NCI-H2081 treated with DMSO at 0.1 percent for 48 hours (cell line): Measurements from ENCODE around the gene FMNL2.
"Not testable (repeated sequence)": the region's sequence is repeated elsewhere in the genome, so short reads cannot be mapped to it uniquely, and the experiment has no call there.

ENCODE experiments used
- DNase-seq: peaks from one replicate; lab custom pipeline; 2025; lab: John Stamatoyannopoulos, UW

FMNL2 gene

DNA sequence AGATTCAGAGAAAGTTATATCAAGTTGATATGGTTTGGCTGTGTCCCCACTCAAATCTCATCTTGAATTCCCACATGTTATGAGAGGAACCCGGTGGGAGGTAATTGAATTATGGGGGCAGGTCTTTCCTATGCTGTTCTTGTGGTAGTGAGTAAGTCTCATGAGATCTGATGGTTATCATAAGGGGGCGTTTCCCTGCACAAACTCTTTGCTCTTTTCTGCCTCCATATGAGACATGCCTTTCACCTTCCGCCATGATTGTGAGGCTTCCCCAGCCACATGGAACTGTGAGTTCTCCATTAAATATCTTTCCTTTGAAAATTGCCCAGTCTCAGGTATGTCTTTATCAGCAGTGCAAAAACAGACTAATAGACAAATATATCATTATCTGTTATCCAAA is 187.5 kb downstream of the FMNL2 start:
- not testable (repeated sequence) for DNase-seq

DNA sequence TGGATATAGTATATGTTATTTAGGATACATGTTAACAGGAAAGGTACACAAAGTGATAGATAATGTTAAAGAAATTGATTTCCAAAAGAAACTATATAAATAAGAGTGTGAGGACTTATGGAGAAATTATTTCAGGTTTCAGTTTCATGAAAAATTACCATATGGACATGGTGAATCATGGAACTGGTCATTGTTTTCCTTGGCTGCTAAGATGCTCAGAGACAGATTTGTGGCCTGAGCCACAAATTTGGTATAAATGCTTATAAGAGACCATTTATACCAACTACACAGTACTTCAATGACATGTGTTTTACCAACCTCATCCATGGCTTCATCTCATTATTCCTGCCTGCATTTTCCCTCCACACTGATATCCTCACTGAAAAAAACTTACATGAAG is 188.1 kb downstream of the FMNL2 start:
- DNase-seq: no peak

DNA sequence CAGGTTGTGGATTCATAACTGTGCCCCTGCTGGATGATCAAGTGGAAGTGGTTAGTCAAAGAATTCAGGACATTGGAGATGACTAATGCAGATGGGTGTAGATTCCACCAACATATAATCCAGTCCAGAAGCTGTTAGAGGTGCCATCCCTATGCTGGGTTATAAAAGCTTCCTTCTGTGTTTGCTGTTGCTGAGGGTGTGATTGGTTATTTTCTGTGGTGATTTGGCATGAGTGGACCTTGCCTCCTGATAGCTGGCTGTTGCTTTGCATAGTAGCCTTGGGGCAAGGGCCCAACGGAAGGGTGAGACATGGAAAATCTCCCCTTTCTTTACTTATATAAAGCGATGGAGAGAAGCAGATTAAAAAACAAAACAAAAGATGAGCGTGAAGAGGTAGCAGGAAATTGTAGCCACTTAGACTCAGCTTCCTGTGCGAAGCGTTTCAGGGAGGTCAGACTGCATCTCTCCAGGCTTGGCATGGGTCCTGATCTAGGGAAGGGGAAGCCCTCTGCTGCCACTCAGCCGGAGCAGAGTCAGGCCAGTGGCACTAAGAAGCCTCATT is 190.4 kb downstream of the FMNL2 start:
- DNase-seq: no peak

DNA sequence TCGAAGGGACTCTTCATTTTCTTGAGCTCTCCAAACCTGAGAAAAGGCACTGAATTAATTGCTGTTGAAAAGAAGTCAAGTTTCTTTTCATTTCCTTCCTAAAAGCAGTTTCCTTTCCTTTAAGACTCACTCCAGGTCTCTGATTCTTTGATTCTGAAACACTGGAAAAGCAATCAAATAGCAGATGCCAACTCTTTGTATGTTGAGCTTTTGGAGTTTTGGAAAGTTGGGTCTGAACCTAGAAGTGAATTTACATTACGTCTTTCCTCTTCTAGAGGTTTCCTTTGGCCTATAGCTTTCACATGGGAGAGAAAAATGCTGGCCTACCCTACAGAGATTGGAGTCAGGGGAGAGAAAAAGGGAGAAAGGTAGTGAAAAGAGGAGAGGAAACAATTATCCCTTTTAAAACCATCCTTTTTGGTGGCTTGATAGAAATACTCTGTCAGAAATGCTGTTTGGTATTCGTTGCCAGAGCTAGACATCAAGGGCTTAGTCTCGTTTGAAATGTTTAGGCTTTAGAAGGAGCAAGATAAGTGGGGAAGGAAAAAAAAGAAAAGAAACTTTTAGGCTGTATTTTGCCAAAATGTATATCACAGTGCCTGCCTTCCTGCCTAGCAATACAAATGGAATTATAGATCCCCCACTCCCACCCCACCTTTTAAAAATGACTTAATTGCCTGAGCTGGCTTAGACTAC is 194.6 kb downstream of the FMNL2 start:
- DNase-seq: no peak

DNA sequence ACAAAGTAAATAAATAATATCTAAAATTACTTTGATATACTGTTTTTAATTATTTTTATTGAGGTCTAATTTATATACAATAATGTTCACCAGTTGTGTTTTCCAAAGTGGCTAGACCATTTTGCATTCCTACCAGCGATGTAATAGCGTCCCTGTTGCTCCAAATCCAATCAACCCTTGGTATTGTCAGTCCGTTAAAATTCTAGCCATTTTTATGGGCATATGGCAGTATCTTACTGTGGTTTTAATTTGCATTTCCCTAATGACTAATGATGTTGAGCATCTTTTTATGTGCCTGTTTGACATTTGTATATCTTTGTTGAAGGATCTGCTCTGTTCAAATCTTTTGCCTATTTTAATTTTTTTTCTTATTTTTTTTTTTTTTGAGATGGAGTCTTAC is 197.3 kb downstream of the FMNL2 start:
- DNase-seq: no peak

DNA sequence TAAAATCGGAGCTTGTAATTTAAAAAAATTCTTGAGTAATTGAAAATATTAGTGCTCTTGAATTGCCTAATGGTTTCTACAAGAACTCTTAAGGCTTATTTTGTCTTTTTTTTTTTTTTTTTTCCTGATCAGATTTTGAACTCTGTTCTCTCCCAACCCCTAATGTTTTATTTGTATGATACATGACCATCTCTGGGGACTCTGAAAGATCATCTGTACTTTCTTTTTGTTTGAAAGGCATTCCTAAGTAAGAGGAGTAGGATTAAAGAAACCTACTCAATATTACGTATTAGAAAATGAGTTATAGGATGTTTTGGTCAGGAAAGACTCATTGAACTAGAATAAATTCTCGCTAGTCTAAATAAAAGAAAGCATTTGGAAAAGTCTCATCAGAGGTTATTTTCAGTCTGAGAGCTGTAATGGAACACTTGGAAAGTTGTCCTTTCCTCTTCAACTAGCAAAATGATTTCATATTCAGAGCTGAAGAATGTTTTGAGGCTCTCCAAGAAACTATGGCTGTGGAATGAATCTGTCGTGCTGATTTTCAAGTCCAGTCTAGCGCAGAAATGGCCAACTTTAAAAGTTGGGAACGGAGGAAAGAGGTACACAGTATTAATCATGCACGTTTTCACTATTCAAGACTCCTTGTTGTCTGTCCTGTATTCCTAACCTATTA is 199.6 kb downstream of the FMNL2 start:
- no peak for DNase-seq

DNA sequence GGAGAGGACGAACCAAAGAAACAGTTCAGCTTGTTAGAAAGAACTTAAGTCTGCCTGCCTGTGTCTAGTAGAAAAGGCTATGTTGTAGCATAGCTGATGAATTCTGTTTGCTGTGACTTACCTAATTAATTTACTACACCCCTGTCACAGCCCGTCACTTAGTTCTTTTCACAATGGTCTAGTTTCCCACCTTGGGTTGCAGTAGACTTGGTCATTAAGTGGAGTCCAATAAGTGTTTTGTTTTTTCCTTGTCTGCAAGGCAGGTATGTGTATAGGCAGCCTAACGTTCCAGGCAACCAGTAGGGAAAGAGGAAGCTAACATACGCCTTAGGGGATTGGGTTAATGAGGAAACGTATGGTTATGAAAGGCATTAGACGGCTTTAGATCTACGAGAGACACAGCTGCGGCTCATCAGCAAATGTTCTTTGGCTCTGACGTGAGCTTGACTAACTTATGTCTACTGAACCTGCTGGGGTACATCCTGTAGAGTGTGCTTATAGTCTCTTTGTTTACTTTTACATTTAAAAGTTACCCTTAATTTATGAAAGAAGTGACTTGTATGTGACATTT is 202.2 kb downstream of the FMNL2 start:
- DNase-seq: no peak

DNA sequence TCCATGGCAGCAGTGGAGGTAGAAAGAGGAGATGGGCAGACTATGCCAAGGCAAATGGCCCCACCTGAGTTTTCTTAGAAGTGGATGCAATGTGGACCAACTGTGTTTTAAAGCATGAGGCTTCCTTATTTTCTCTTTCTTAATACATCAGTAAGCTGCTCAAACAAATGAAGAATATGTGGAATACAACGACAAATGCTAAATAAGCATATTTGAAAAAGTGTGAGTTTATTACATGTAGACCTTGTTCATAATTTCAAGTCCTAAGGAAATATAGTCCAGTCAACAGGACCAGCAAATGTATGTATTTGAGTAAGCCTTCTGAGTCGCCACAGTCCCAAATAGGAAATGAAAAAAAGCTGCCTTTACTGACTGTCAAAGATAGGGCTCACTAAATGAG is 204.4 kb downstream of the FMNL2 start:
- no peak for DNase-seq

DNA sequence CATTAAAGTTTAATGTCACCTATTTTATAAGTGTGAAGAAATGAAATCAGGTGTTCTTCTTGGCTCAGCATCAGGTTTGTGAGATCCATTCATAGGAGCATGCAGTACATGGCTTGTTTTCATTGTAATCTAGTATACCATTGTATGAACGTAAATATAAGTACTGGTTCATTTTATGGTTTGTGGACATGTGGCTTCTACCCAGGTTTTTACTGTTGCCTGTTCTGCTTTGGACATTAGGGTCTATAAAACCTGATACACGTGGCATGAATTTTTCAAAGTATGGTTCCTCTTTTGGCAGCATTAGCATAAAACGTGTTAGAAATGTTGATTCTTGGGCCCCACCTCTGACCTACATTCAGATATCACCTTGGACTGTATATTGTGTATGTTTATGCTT is 206.7 kb downstream of the FMNL2 start:
- DNase-seq: no peak

DNA sequence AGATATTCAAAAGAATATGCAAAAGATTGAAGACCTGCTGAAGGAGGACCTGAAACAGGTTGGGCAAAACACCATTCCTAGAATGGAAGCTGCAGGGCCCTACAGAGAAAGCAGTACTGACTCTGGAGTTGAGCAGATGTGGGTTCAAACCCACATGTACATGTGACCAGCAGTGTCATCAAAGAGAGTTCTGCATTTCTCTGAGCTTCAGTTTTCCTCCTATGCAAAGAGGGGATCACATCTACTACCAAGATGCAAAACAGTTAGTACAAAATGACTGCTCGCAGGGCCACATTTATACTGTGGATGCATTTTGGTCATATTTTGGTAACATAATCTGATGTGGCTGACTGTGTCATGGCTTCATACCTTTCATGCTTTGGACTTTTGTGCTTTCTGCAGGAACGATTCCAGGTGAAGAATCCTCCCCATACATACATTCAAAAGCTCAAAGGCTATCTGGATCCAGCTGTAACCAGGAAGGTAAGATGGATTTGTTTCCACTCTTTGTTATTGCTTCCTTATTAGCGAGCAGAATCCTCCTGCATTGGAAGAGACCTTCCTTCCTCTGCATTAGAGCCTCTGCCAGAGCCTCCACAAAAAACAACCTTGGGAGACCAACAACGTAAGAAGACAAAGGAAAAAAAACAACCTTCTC is 207.5 kb downstream of the FMNL2 start:
- no peak for DNase-seq

DNA sequence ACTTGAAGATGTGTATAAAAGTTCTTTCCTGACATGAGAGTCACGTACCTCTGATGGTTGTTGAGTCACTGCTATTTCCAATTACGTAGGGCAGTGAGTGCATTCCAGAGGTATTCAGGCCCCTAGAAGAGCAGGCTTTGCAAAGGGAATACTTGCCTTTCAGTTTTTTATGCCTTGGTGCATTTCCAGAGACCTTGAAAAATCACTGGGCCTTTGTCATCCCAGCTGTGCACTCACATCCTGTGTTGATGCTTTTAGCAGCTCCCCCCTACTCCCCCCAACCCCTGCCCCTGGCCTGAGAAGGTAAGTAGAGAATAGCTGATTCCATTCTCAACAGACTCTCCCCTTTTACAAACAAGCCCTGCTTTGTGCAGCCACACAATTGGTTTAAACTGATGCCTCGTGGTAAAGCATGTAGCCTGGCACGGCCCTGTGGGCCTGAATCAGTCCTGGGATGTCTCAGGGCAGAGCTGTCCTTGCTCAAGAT is 208.1 kb downstream of the FMNL2 start:
- DNase-seq: no peak

DNA sequence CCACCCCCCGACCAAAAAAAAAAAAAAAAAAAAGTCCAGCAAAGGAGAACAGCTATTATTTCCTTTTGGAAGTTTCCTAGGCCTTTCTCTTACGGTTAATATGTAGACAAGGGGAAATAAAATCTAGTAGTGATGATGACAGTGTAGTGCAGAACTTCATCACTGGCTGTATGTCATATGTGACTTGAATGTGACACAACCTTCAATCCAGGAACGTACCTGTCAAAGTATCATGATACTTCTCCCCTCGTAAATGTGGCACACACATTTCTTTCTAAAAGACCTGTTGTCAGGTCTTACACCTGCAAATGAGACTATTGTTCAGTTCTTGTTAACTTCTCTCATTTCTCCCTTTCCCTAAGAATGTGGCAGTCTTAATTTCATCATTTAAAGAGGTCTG is 208.7 kb downstream of the FMNL2 start:
- no peak for DNase-seq

DNA sequence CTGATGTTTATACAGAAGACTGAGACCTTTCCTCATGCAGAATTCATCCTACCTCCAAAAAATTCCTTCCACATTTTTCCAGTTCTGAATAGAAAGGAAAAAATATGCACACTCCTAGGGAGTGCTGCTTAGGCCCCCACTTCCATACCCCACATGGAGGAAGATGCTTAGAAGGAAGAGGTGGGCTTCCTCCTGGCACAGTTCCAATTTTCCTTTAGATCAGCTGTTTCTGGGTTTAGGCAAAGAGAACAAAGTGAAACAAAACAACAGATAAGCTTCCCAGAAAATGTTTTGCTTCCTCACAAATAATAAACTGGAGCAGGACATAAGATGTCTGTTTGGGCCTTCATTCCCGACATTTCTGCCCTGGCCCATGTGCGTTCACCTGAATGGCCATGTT is 209.7 kb downstream of the FMNL2 start:
- no peak for DNase-seq

DNA sequence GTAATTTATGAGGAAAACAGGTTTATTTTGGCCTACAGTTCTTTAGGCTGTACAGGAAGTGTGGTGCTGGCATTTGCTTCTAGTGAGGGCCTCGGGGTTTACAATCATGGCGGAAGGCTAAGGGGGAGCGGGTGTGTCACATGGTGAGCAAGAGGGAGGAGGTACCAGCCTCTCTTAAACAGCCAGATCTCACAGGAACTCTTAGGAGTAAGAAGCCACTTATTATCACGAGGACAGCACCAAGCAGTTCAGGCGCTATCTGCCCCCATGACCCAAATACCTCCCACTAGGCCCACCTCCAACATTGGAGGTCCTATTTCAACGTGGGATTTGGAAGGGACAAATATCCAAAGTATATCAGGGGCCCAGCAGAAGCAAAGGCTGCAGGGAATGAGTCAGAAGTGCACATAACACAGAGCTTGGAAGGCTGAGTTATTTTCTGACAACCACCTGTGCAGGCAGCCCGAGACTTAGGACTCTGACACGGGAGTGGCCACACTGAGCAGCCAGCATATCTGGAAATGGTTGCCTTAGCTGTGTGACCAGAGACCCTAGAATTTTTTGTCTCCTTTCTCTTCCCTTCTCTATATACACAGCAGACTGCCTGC is 211.4 kb downstream of the FMNL2 start:
- DNase-seq: no peak

DNA sequence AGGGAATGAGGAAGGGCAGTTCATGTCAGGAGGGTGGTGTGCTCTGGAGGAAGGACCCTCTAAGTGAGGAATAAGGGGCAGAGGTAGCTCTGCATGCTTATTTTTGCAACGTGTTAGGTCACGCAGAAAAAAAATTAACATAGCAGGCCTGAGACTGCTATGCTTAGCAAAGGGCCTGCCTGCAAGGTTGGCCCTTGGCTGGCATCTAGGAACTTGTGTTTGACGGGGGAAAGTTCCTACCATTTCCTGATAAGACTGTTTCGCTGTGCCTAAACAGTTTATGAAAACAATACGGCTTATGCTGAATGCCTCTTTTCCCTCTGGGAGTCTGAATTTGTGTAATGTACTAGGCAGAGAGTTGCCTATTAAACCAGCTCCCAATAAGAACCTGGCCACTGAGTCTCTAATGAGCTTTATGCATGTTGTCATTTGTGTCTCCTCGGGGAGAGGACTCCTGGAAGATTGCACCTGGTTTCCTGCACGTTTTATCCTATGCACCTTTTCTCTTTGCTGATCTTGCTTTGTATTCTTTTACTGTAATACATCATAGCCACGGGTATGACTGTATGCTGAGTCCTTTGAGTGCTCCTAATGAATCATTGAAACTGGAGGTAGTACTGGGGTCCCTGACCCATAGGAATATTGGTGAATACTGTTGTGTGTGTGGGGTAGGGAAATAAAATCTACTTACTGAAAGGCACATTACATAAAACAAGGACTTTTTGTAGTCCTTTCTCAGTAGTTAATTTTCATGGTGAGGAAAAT is 213.3 kb downstream of the FMNL2 start:
- DNase-seq: no peak

DNA sequence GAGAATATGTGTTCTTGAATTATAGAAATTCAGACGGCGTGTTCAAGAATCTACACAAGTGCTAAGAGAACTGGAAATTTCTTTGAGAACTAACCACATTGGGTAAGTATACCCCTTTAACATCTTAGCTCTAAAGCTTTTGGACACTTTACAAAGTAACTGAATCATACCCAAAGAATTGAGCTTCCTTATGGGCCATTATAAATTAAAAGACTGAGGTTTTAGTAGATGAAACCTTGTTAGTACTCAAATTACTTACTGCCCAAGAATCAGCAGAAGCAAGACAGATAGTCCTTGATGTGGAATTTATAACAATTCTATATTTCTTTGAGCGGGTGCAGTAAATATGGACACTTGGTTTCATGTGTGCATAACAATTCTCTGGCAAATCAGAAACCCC is 214.0 kb downstream of the FMNL2 start:
- DNase-seq: no peak

DNA sequence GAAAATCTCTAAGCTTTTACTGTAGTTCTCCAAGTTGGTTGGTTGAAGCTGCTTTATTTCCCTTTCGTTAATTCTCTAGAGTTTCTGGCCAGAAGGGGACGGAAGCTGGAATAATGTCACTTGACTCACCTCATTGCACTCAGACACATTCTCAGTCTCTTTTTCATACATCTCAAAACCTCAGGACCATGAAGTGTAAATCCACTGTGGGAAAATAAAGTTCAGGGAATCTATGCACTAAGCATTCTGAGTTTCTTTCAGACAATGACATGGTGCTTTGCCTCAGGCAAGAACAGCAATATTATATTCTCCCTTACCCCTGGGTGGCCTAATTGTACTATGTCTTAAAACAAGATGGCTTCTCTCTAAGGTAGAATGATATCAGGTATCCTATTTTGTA is 214.4 kb downstream of the FMNL2 start:
- no peak for DNase-seq

DNA sequence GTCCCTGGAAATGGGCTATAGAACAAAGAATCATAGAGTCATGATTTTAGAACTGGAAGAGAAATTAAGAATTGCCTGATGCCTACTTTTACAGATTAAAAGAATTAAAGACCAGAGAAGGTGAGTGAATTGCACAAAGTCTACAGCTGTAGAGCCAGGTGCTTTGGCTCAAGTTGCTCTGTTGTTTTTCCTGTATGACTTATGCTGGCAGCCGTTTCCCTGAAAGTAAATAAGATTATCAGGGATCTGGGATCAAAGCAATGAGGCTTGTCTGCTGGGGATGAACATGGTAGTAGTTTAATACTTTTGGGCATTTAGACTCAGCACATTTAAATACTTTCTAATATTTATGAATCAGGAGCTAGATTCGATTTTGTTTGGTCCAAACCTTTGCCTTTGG is 215.4 kb downstream of the FMNL2 start:
- no peak for DNase-seq

DNA sequence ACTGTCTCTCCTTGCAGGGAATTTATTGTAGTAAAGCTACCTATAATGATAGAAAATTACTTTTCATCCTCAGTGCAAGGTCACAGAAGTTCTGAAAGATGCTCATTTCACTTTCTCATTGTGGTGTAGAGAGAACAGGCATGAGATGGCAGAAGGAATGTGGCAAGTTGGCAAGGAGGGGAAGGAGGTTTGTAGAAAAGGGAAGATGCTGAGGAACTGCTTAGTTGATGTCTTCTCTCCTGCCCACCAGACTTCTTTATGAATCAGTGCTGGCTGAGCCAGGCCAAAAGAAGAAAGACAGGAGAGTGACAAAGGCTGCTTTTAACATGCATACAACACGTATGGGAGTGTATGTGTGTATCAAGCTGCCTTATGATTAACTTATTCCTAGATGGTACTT is 217.9 kb downstream of the FMNL2 start:
- DNase-seq: no peak

DNA sequence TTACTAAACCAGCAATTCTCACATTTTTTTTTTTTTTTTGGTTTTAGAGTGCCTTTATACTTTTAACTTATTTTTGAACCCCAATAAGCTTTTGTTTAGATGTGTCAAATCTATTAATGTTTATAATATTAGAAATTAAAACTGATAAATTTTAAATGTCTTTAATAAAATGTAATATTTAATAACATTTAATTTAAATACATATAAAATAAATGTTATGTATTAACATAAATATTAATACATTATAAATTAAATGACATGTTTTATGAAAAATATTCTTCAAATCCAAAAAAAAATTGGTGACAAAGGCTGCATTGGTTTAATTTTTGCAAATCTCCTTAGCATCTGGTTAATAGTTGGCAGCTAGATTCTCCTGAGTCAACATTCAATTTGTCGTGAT is 218.5 kb downstream of the FMNL2 start:
- DNase-seq: no peak

DNA sequence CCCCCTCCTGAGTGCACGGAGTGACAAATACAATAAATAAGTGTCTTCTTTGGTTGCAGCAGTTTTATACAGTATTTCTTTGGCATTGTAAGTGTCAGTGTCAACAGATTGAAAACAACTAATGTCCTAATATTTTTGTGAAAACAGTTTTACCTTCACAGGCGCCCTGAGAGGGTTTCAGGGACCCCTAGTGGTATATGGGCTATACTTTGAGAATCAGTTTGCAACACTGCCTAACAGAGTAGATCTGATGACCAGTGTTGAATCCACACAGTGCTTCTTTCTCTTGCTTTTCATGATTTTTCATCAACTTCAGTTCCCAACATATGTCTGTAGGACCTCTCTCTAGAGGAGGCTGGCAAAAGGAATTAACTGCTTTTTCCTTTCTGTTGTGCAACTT is 220.1 kb downstream of the FMNL2 start:
- no peak for DNase-seq

DNA sequence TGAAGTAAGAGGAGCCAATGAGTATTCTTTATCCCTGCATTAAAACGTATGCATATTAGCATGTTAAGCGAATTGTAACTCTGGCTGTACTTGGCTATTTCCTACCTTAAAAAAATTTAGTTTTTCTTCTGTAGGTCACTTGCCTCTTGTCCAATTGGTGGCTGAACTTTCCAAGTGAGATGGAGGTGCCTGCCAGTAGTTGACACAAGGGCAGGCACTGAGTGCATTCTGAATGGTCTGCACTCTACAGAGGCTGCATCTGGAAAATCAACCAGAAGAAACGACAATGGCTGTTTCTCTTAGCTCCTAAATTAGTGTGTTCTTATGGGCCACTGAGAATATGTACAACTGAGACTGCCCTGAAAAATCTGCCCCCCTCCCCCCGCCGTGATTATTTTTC is 221.5 kb downstream of the FMNL2 start:
- DNase-seq: no peak
